Activated naive CD8-positive, alpha-beta T cell (primary cell): Measurements from ENCODE around the gene GRIK4.

Source experiments
- H3K27ac Mint-ChIP-seq: one replicate; pipeline ENCODE4 v1.8.0; 2021; ENCODE audit warnings: mixed read lengths
- H3K27me3 Mint-ChIP-seq: one replicate; pipeline ENCODE4 v1.8.0; 2021; ENCODE audit warnings: mixed read lengths
- H3K36me3 Mint-ChIP-seq: one replicate; pipeline ENCODE4 v1.8.0; 2021; ENCODE audit warnings: mixed read lengths
- H3K4me1 Mint-ChIP-seq: one replicate; pipeline ENCODE4 v1.8.0; 2021; ENCODE audit warnings: low read depth, mixed read lengths
- H3K4me3 Mint-ChIP-seq: one replicate; pipeline ENCODE4 v1.8.0; 2021; ENCODE audit warnings: mild to moderate bottlenecking, mixed read lengths
- H3K9me3 Mint-ChIP-seq: one replicate; pipeline ENCODE4 v1.8.0; 2021; ENCODE audit warnings: low read depth, mixed read lengths

GRIK4 gene

DNA sequence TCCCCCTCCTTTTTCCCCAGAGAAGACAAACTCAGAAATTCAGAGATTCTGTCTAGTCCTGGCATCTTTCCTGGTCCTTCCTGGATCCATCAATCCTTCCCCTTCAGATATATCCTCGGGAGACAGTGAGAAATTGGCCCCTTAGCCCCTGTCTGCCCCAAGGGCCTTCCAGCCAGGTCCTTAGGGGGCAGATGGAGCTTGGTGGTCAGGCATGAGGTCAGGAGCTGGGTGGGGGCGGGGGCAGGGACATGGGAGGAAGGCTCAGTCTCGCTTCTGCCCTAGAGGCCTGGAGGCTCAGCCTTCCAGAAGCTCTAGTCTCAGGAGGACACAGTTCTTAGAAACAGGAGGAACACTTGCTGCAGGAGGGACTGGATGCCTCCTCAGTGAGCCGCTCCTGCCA lies 304.6 kb downstream of the GRIK4 start:
- H3K9me3 Mint-ChIP-seq, result no peaks in the 10 kb centered on the region
- no peaks in the 10 kb centered on the region for H3K36me3 Mint-ChIP-seq
- H3K27ac Mint-ChIP-seq, result no peak overlapping the region
- H3K4me1 Mint-ChIP-seq, result no peaks in the 10 kb centered on the region
- peaks cover 11% of the 10 kb centered on the region for H3K27me3 Mint-ChIP-seq
- H3K4me3 Mint-ChIP-seq, result no peak overlapping the region

DNA sequence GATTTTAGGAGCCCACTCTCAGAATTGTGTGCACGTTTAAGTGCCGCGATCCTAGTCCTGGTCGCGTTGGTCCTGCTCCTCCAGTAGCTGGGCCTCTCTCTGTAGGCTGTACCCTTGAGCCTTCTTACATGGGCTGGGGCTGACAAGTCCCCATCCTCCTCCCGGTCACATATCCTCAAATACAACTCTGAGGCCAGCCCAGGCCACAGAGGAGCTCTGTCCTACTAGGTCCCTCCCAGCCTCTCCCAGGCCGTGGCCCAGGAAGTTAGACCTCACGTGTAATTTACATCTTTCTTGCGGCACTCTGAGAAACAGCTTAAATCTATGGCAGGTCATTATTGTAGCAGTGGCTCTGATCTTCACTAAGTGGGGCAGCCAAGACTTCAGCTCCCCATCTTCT lies 305.2 kb downstream of the GRIK4 start:
- Mint-ChIP-seq H3K27me3 (peaks cover 12% of the 10 kb centered on the region), H3K4me3 (no peak overlapping the region), H3K4me1 (no peaks in the 10 kb centered on the region), H3K36me3 (no peaks in the 10 kb centered on the region), H3K27ac (no peak overlapping the region), H3K9me3 (no peaks in the 10 kb centered on the region)

DNA sequence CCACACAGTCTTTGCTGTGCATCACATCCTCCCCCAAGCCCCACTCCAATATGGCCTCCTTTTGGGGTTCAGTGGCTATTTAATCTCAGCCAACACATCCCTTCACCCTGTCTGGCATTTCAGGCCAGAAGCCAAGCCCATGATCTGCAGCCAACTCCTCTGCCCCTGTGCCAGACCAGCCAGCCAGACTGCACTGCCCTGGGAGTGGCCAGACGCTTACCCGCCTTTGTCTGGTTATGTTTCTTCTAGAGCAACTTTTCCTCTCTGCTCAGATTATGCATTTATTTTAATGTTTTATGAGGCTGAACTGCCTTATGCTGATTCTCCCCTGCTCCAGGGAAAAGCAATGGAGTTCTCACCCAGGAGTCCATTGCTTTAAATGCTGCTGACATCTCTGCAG lies 305.6 kb downstream of the GRIK4 start:
- H3K36me3 Mint-ChIP-seq, result no peaks in the 10 kb centered on the region
- H3K27me3 Mint-ChIP-seq, result peaks cover 12% of the 10 kb centered on the region
- no peak overlapping the region for H3K27ac Mint-ChIP-seq

DNA sequence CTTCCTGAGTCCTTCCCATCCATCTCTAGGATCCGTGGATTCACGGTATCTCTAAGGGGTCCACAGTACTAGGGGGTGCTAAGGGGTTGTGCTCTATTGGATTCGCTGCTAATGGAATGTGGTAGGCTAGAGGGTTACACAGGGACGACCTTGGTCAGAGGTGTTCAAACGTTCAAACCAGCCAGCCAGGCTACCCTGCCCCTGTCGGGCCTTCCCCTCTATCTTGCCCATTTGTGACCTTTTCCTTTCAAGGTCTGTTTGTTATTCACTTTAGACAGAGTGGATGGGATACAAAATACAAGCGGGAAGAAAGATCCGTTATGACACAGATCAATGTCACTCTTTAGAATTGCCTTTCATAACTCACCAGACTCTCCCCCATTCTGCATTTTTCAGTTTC lies 306.5 kb downstream of the GRIK4 start:
- Mint-ChIP-seq H3K4me3 (no peak overlapping the region), H3K27ac (no peak overlapping the region)

More for the DNA sequence above, 305.6 kb downstream of the GRIK4 start:
- H3K4me3 Mint-ChIP-seq, result no peak overlapping the region
- no peaks in the 10 kb centered on the region for H3K9me3 Mint-ChIP-seq
- H3K4me1 Mint-ChIP-seq, result no peaks in the 10 kb centered on the region

DNA sequence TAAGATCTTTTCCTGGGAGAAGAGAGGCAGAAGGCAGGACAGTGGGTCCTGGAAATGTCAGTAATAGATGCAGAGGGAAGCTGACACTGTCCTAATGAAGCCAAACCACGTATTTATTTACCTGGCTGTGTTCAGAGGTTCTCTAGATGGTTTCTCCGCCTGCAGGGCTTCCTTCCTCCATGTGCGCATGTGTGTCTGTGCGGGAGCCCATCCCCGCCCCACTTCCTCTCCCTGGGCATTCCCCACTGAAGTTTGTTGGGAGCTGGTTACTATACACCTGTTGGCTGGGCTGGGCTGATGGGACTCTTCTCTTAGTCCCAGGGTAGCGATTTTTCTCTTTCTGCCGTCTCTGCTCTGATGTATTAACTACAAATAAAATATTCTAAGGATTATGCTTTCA lies 307.5 kb downstream of the GRIK4 start:
- Mint-ChIP-seq H3K4me3 (no peak overlapping the region), H3K27ac (no peak overlapping the region), H3K9me3 (no peaks in the 10 kb centered on the region), H3K36me3 (no peaks in the 10 kb centered on the region), H3K27me3 (peaks cover 12% of the 10 kb centered on the region), H3K4me1 (no peaks in the 10 kb centered on the region)

More for the DNA sequence above, 306.5 kb downstream of the GRIK4 start:
- H3K36me3 Mint-ChIP-seq, result no peaks in the 10 kb centered on the region
- no peaks in the 10 kb centered on the region for H3K9me3 Mint-ChIP-seq
- H3K27me3 Mint-ChIP-seq, result peaks cover 12% of the 10 kb centered on the region
- no peaks in the 10 kb centered on the region for H3K4me1 Mint-ChIP-seq

DNA sequence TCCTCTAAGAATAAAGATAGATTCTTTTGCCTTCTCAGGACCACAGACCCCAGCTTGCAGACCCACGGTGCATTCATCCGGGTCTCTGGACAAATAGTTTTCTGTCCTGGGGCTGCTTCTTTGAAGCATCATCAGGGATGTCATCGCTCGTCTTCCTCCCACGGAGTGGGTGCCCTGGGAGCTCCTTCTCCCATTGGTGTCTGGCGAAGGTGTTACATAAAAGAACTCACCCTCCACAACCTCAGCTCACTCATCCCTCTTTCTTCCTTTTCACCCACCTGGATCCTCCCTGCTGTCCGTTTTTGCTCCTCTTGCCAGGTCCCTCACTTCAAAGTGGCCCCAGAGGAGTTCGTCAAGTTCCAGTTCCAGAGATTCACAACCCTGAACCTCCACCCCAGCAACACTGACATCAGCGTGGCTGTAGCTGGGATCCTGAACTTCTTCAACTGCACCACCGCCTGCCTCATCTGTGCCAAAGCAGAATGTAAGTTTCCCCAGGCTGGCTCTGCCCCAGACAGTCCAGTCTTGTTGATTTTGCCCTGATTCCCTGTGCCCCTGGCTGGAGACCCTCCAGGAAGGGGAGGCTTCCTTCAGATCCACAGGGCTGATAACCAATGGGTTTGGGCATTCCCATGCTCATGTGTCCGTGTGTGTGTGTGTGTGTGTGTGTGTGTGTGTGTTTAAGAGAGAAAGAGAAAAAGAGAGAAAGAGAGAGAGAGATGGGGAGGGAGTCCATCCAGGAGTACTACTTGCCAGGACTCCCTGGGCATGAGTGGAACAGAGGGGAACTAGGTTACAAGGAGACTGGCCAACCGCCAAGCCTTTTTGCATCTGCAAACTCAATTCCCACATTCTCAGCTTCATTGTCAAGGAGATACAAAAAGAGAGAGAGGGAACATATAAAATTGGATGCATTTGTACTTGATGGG lies 308.2 kb downstream of the GRIK4 start:
- no peak overlapping the region for H3K4me3 Mint-ChIP-seq
- H3K4me1 Mint-ChIP-seq, result no peaks in the 10 kb centered on the region
- H3K9me3 Mint-ChIP-seq, result no peaks in the 10 kb centered on the region
- H3K36me3 Mint-ChIP-seq, result no peaks in the 10 kb centered on the region
- H3K27me3 Mint-ChIP-seq, result peaks cover 12% of the 10 kb centered on the region
- H3K27ac Mint-ChIP-seq, result no peak overlapping the region

DNA sequence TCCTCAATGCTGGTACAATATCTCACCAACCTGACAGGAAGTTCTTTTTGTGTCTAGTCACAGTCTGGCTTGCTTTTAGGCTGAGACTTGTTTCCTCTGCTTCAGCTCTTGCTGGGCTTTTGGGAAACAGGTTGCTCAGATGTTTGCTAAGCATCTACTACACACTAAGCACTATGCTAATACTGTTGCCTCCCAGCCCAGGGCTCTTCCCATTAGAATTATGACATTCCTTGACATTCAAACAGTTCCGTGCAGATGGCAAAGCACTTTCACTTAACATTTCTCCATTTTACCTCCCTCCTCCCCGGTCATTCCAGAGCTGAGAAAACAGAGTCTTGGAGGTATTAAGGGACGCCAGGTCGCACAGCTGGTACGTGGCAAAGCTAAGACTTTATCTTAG lies 311.6 kb downstream of the GRIK4 start:
- Mint-ChIP-seq H3K27ac (no peak overlapping the region), H3K9me3 (no peaks in the 10 kb centered on the region), H3K27me3 (peaks cover 14% of the 10 kb centered on the region), H3K4me1 (no peaks in the 10 kb centered on the region), H3K36me3 (no peaks in the 10 kb centered on the region), H3K4me3 (no peak overlapping the region)

DNA sequence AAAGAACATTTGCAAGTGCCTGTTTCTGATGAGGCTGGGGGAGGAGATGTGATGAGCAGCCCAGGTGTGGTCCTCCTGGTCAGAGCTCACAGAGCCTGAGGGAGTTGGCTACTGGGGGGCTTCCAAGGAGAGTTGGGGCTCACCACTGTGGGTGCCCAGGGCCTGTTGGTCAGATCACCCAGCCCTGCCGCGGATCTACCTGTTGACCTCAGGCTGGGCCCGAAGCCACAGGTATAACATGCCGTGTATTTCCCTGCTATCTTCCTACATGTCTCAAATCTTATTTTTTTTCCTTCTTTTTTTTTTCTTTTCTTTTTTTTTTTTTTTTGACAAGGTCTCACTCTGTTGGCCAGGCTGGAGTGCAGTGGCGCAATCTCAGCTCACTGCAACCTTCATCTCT lies 312.7 kb downstream of the GRIK4 start:
- Mint-ChIP-seq H3K9me3 (no peaks in the 10 kb centered on the region), H3K4me1 (no peaks in the 10 kb centered on the region), H3K4me3 (no peak overlapping the region), H3K27ac (no peak overlapping the region), H3K27me3 (peaks cover 13% of the 10 kb centered on the region), H3K36me3 (no peaks in the 10 kb centered on the region)

DNA sequence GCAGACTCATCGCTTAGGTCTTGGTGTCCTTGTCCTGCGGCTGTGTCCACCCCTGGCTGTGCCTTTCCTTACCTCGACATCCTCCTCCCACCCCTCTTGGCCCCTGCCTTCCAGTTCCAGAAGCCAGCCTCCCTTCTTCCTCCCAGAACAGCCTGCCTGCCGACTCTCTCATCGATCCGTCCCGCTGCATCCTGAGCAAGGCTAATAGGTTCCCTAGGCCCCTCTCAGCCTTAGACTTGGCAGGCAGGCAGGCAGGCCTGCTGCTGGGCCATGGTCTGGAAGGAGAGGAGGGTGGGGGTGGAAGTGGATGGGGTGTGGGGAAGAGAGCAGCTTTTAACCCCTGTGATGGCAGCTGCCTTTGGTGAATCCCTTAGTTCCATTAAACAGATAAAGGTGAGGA lies 315.6 kb downstream of the GRIK4 start:
- Mint-ChIP-seq H3K9me3 (no peaks in the 10 kb centered on the region), H3K36me3 (no peaks in the 10 kb centered on the region), H3K4me3 (no peak overlapping the region), H3K27me3 (peaks cover 4% of the 10 kb centered on the region), H3K27ac (no peak overlapping the region), H3K4me1 (no peaks in the 10 kb centered on the region)

DNA sequence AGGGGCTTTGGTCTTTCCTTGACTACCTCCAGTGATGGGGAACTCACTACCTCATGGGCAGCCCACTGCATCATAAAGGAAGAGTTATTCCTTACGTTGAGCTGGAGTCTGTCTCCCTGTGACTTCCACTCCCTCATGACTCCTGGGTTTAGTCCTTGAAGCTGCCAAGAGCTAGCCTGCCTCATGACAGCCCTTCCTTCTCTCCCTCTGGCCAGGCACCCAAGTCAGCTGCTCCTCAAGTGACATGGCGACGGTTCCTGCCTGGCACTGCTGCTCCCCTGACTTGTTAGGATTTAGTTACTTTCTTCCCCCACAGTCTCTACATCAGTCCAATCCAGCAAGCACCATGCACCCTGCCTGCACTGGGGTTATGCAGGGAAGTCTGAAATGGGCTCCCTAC lies 316.3 kb downstream of the GRIK4 start:
- Mint-ChIP-seq H3K4me3 (no peak overlapping the region), H3K27ac (no peak overlapping the region), H3K27me3 (peaks cover 4% of the 10 kb centered on the region), H3K4me1 (no peaks in the 10 kb centered on the region), H3K36me3 (no peaks in the 10 kb centered on the region), H3K9me3 (no peaks in the 10 kb centered on the region)

DNA sequence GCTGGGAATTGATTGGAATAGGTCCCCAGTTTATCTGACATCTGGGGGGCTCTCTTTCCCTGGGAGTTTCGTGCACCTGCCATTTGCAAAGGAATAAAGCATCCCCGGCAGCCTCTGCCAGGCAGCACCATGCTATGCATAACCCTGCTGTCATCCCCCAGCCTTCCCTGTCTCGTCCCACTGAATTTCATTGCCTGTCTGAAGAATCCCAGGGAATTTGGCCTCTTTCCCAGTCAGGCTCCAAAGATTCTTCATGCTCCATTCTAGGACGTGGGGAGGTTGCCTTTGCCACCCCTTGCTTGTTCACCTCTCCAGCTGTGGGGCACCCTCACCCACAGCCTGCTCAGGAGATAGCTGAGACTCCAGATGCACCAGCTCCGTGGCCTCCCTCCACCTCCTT lies 317.3 kb downstream of the GRIK4 start:
- H3K27ac Mint-ChIP-seq, result no peak overlapping the region
- no peak overlapping the region for H3K4me3 Mint-ChIP-seq
- no peaks in the 10 kb centered on the region for H3K9me3 Mint-ChIP-seq
- no peaks in the 10 kb centered on the region for H3K4me1 Mint-ChIP-seq
- peaks cover 4% of the 10 kb centered on the region for H3K27me3 Mint-ChIP-seq
- H3K36me3 Mint-ChIP-seq, result no peaks in the 10 kb centered on the region

DNA sequence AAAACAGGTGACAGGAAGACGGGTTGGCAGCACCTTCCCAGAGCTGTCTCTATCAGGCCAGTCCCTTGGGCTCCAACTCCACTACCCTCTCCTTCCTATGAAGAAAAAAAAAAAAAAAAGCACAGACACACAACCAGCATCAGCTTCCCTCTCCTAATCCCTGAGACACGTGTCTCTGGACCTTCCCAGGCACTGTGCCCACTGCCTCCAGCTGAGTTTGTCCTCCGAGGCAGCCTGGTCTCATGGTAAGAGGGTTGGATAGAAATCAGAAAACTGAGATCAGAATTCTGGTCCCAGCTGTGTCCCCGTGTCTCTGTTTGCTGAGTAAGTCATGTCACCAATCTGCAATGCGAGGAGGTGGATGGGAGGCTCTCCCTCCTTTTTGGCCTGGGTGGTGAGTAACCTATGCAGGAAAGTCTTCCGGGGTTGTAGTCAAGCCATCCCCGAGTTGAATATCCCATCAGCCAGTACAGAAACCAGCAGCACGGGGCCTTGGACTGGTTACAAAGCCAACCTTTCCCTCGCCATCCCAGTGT lies 318.6 kb downstream of the GRIK4 start:
- Mint-ChIP-seq H3K36me3 (no peaks in the 10 kb centered on the region), H3K4me3 (no peak overlapping the region), H3K27ac (no peak overlapping the region), H3K4me1 (no peaks in the 10 kb centered on the region), H3K27me3 (peaks cover 4% of the 10 kb centered on the region), H3K9me3 (no peaks in the 10 kb centered on the region)

DNA sequence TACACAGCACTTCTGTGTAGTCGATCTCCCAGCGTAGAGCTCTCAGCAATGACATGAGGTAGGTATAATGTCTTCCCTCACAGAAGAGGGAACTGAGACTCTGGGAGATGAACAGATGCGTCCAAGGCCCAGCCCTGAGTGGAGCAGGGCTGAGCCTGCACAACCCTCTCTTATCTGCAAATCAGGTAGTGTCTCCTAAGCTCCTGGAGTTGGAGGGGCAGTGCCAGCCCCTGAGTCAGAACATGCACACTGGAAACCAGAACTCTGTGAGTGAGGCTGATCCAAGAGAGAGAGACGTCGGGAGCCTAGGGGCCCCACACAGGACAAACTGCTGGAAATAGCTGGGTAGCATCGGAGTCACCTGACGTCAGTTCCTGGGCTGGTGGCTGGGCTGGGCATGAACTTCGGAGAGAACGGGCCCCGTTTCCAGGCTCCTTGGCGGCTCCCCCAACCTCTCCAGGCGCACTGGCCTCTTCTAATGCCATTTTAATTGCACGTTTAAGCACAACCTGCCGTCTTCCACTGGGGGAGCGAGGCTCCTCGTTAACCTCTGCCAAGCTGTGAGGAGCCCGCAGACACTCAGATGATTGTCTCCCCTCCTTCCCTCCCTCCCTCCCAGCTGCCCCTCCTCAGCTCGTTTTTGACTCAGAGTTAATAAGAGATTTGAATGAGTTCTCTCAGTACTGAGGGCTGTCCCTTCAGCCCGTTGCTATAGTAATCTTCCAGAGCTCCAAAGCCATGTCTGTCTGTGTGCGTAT lies 321.1 kb downstream of the GRIK4 start:
- peaks cover 6% of the 10 kb centered on the region for H3K27me3 Mint-ChIP-seq
- no peaks in the 10 kb centered on the region for H3K4me1 Mint-ChIP-seq
- no peaks in the 10 kb centered on the region for H3K36me3 Mint-ChIP-seq
- no peaks in the 10 kb centered on the region for H3K9me3 Mint-ChIP-seq
- no peak overlapping the region for H3K27ac Mint-ChIP-seq
- H3K4me3 Mint-ChIP-seq, result no peak overlapping the region

DNA sequence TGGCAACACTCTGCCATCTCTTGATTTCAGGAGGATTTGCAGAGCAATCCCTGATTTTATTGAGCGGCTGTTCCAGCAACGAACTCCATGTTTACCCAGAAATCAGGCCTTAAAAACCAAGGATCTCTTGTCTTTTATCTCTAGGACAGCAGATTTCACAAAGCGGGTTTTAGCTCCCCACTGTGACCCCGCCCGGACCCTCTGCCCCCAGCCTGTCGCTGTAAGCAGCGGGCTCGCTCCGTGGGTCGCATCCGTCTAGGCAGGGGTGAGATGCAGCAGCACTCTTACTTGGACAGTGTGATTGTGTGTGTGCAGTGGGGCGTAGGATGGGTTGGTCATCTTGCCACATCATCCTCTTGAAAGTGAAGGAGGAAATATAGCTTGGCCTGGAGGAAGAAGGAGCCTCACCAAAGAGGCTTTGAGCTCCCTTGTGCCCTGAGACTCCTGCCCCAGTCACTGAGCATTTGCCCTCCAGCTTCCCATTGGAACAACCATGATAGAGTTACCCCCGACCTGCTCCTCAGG lies 323.2 kb downstream of the GRIK4 start:
- H3K27me3 Mint-ChIP-seq, result peaks cover 2% of the 10 kb centered on the region
- H3K27ac Mint-ChIP-seq, result no peak overlapping the region
- no peaks in the 10 kb centered on the region for H3K4me1 Mint-ChIP-seq
- H3K36me3 Mint-ChIP-seq, result no peaks in the 10 kb centered on the region
- H3K4me3 Mint-ChIP-seq, result no peak overlapping the region
- no peaks in the 10 kb centered on the region for H3K9me3 Mint-ChIP-seq

DNA sequence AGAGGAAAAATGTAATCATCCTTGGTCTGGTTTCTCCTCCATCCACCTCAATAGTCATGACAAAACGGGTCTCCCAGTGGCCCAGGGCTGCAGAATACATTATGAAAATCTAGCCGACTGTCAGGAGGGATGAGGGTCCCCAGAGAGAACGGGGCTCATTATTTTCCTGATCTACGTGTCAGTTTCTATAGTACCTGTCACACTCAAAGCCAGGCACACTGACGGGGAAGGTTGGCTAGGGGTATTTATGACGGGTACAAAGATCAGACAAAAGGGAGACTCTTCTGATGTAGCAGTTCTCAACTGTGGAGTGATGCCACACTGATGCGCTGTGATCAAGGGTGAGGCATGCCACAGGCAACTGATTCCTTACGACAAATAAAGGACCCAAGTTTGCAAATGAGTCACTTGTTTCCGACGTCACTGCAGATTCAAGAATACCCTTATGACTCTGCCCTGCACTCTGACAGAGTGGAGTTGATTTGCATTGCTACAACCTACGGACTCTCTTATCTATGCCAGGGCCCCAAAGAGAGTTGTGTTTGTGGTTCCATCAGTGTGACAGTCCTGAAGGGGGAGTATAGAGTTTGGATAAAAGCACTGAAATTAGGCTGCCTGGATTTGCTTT lies 324.2 kb downstream of the GRIK4 start:
- Mint-ChIP-seq H3K9me3 (no peaks in the 10 kb centered on the region), H3K36me3 (no peaks in the 10 kb centered on the region), H3K27me3 (peaks cover 2% of the 10 kb centered on the region), H3K27ac (no peak overlapping the region), H3K4me3 (no peak overlapping the region), H3K4me1 (no peaks in the 10 kb centered on the region)
